ENCODE results near the gene RASGRP3. TPM values are rescaled to one million over a fixed set of nuclear protein-coding genes. Genes with fewer than 3 reads are reported as not detected.

The RASGRP3 gene
- total RNA-seq, 4 donors from 2014 or later = 2.6 to 42.7 (median 8.6) TPM

GRCh38 chr2:33605056-33605455 is 128.6 kb downstream of the RASGRP3 start:
- Histone ChIP-seq H3K9me3 (no peaks in the 10 kb centered on the region), H3K4me3 (no peak overlapping the region), H3K4me1 (peaks cover 0 to 7% of the 10 kb centered on the region in 2 donors), H3K36me3 (no peaks in the 10 kb centered on the region), H3K27me3 (no peaks in the 10 kb centered on the region), H3K27ac (peak overlapping the region; percentile 18 to 55)
- DNase-seq = no peak
- intact Hi-C loops (cut with DNase I; ENCODE audit: low total_unique reads) = no loop called here
- no peak for TF ChIP-seq POLR2A (IDR thresholded peaks at IDR 0.05)
- no peak for TF ChIP-seq CTCF (IDR thresholded peaks at IDR 0.05)

- TF ChIP-seq CTCF (IDR thresholded peaks at IDR 0.05) (no peak), POLR2A (IDR thresholded peaks at IDR 0.05) (no peak)
- peak overlapping the region; percentile 49 to 55 for H3K27ac ChIP-seq
- H3K4me3 ChIP-seq = no peak overlapping the region
- no peak for DNase-seq
- no peaks in the 10 kb centered on the region for H3K9me3 ChIP-seq
- peaks cover 0 to 7% of the 10 kb centered on the region in 2 donors for H3K4me1 ChIP-seq
- no peaks in the 10 kb centered on the region for H3K36me3 ChIP-seq
- no peaks in the 10 kb centered on the region for H3K27me3 ChIP-seq
- intact Hi-C loops (cut with DNase I; ENCODE audit: low total_unique reads) = no loop called here
Measured at GRCh38 chr2:33606100-33606499, 129.7 kb downstream of the RASGRP3 start.

- Histone ChIP-seq H3K27ac (peak overlapping the region; percentile 49 to 55), H3K9me3 (no peaks in the 10 kb centered on the region), H3K4me3 (no peak overlapping the region), H3K36me3 (no peaks in the 10 kb centered on the region), H3K27me3 (no peaks in the 10 kb centered on the region), H3K4me1 (peaks cover 0 to 7% of the 10 kb centered on the region in 2 donors)
- no peak for DNase-seq
- TF ChIP-seq POLR2A (IDR thresholded peaks at IDR 0.05) (no peak), CTCF (IDR thresholded peaks at IDR 0.05) (no peak)
- intact Hi-C loops (cut with DNase I; ENCODE audit: low total_unique reads) = no loop called here
Measured at GRCh38 chr2:33606622-33607021, 130.2 kb downstream of the RASGRP3 start.

GRCh38 chr2:33607251-33607721 is 130.8 kb downstream of the RASGRP3 start:
- Histone ChIP-seq H3K27ac (peak overlapping the region; percentile 49 to 55), H3K4me3 (no peak overlapping the region), H3K9me3 (no peaks in the 10 kb centered on the region), H3K36me3 (no peaks in the 10 kb centered on the region), H3K27me3 (no peaks in the 10 kb centered on the region), H3K4me1 (peaks cover 0 to 7% of the 10 kb centered on the region in 2 donors)
- TF ChIP-seq CTCF (IDR thresholded peaks at IDR 0.05) (no peak), POLR2A (IDR thresholded peaks at IDR 0.05) (no peak)
- intact Hi-C loops (cut with DNase I; ENCODE audit: low total_unique reads) = no loop called here
- DNase-seq = no peak

- peaks cover 0 to 7% of the 10 kb centered on the region in 2 donors for H3K4me1 ChIP-seq
- TF ChIP-seq POLR2A (IDR thresholded peaks at IDR 0.05) (no peak), CTCF (IDR thresholded peaks at IDR 0.05) (no peak)
- no peaks in the 10 kb centered on the region for H3K27me3 ChIP-seq
- no peak for DNase-seq
- H3K36me3 ChIP-seq = no peaks in the 10 kb centered on the region
- no peaks in the 10 kb centered on the region for H3K9me3 ChIP-seq
- intact Hi-C loops (cut with DNase I; ENCODE audit: low total_unique reads) = no loop called here
- H3K4me3 ChIP-seq = no peak overlapping the region
- peak overlapping the region; percentile 49 to 55 for H3K27ac ChIP-seq
Measured at GRCh38 chr2:33607905-33608304, 131.5 kb downstream of the RASGRP3 start.

Measured in uterus (tissue), 4 donors.